T-helper 9 cell (primary cell): Measurements from ENCODE around the gene NCKAP5.

Experiments used
- DNase-seq: peaks from one replicate; pipeline ENCODE4 v3.0.0-alpha.2; 2020

NCKAP5 gene

DNA sequence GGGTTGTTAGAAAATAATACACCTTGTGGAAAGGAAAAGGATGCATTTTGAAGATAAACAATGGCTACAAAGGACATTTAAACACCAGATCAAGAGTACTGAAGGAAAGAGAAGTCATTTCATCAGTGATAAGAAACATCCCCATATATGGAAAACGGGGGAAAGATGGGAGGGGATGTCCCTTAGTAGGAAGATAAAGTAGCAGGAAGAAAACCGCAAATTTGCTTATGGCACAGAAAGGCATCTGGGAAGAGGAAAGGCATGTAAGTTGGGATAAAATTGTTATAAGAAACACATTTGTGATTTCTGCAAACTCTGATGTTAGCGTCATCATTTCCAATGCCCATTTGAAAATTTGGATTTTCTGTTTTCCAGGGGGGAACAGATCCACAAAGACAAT, 887.7 kb downstream of the NCKAP5 start:
- DNase-seq, result no peak

DNA sequence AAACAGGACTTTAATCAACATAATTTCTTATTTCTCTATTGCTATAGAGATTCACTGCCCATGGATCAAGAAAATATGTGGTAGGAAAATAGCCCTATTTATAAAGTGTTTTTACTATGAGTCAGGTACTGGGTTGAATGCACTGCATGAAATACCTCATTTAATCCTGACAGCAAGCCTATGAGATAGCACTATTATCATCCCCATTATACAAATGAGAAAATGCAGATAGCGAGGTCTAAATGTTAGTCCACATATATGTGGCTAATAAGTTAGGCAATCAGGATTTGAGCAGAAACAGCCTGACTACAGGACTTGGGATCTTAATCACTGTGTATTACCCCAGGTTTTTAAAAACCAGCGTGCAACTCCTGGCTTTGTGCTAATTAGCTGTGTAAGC, 889.8 kb downstream of the NCKAP5 start:
- DNase-seq, result no peak

DNA sequence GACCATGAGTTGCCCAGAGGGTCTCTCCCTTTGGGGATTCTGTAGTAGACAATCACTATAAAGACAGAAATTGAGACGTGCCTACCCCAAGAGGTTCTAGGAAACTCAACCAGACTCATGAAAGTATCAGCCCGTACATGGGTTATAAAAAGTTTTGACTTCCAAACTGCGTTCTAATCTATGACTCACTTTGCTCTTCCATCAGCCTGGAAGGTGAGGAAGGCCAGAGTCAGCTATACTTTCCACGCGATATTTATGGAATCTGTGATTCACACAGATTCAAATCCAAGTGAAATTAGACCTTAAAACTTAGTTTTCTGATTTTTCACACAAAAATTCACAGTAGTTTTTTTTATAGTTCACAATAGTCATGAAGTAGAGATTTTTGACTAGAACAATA, 890.6 kb downstream of the NCKAP5 start:
- DNase-seq, result no peak

DNA sequence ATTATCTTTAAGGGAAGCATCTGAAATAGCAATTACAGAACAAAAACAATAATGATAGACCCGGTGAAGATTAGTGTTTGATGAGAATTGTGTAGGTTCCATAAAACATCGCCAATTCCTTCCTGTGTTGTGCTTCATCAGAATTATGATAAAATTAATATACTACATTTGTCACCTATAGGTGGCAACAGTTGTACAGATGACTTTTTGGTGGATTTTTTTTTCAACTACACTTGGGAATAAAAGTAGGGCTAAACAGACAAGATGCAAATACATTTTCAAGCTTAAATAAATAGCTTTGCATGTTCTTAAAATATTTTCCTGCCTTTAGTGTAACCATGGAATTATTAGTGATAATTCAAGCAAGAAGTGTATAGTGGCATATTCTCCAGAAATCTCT, 891.3 kb downstream of the NCKAP5 start:
- no peak for DNase-seq

DNA sequence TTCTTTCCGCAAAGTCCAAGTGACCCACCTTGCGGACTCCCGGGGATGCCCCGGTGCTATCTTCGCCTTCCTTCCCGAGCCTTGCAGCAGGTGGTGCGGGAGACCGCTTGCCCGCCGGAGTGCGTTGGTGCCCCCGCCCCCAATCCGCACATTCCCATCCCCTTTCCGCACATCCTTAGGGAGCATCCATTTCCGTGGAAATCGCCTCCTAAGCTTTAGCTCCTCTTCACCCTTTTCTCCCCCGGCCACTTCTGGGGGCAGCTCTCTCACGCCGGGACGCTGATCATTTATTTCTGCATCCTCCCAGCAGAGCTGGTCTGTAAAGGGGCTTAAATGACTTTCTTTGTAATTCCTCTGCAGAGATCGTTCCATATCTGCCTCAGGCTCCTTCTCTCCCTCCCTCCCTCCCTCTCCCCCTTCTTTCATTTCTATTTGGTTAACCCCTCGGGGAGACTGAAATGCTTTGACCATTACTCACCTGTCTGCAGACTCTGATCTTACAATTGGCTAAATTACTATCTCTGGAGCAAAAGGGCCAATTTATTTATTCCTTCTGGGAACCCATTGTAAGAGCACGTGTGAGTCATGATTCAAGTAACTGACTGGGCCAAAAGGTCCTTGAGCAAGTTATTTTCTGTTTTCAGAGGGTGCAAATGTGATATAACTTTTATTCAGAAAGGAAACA, 897.0 kb downstream of the NCKAP5 start:
- no peak for DNase-seq

DNA sequence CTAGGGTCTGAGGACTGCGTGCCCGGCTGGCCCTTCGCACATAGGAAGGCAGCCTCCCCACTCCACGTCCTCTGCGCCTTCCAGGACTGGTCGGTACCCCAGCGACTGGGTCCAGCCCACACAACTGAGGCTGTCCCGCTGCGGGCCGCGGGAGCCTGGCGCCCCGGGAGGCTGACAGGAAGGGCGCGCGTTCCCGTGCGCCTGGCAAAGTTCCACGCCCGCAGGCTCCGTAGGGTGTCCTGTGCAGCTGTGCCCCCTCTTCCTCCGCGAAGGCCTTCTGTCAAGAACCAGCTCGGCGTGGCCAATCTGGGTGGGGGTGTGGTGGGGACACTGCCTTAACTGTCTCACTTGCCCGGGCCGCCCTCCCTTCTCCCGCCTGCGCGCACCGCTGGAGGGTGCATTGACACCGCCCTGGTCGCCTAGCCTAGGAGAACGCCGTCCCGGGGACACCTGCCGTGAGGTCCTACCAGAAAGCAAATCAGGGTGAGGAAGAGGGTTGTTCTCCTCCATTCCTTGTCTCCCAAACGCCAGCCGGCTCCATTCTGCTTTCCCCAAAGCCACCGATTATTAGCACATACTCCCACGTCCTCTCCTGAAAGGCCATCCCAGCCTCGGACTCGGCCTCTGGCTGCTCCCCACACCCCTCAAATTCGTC, 897.6 kb downstream of the NCKAP5 start:
- DNase-seq, result no peak

DNA sequence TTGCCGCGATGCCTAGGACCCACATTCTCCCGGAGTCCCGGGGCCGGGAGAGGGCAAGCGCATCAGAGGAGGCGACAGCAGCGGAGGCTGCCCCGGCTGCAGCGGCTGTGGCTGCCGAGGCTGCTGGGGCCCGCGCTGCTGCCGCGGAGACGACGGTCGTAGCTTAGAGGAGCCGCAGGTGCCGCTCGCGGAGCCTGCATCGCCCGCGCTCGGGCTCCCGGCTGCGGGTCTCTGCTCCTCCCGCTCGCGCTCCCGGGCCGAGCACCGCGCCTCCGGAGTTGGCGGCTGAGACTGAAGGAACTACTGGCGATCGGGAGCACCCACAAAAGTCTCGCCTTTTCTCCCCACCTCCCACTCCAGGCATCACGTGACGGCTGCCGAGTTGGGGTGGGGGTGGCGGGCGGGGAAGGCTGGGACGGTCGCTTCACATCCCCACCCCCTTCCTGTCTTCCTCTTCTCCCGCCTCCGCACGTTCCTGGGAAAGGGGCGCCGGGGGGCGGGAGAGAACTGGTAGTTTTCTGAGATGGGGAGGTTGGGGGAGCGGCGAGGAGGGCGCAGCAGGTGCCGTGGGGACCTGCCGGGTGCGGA, 898.3 kb downstream of the NCKAP5 start, which contains the start of gene LYPD1:
LYPD1 (minus strand) TSS at position 298 of the 588 bp plus-strand sequence; CDS start at position 25, 273 bp downstream.
- DNase-seq, result no peak

DNA sequence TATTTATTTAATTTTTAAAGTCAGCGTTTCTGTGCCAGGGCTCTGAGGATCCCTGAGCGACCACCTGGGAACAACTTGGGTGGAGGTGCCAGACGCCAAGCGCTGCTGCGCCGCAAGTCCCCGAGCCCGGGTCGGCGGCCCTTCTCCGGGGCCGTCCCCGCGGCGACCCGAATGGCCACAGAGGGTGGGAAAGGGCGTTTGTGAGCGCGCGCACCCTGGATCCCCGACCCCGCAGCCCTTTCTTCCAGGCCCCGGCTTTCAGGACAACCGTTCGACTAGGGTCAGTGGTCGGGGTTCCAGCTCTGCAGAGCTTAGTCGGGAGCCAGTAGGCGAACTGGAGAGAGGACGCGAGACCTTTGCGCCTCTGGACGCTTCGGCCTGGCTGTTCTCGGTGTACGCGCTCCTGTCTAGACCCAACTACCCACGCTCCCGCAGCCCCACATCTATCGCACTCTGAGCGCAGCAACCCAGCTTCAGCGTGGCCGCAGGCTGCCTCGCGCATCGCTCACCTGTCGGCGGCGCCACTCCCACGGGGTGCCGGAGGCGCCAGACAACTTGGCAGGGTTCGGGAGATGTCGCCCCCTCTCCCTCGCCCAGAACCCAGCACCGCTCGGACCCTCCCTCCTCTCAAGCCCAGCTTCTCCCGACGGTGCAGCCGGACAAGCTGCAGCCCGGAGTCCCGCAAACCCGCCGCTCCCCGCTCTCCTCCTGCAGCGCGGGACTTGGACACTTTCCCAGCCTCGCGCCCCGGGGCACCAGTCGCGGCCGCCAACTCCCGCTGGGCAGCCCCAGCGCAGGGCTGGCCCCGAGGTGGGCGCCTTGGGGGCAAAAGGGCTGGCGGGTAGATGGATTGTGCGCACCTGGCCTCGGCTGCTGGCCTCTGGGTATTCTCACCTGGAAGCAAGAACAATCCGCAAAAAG, 899.0 kb downstream of the NCKAP5 start:
- DNase-seq, result no peak

DNA sequence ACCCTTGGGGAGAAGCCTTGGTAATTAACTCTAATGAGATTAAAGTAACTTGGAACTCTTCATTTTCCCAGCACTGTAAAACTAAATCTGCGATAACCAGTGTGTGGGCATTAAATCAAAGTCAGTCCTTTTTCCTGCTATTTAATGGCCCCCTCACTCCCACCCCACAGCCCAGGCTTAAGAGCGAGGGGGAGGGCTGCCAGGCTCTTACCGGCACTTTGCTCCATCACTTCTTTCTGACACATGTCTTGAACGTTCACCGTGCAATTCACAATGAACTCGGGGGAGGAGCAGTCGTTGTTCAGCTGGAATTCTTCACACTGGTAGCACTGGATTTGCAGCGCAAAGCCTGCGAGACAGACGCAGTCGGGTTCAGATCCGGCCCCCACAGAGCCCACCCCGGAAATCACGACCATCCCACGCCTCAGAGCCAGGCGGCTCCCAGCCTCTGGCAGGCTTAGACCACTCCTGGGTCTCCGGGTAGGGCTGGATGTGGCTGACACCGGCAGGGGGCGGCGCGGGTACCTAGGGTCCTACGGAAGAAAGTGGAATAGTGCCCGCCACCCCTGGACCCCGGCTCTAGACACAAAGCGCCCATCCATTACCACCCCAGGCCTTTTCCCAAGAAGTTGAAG, 900.0 kb downstream of the NCKAP5 start:
- no peak for DNase-seq

DNA sequence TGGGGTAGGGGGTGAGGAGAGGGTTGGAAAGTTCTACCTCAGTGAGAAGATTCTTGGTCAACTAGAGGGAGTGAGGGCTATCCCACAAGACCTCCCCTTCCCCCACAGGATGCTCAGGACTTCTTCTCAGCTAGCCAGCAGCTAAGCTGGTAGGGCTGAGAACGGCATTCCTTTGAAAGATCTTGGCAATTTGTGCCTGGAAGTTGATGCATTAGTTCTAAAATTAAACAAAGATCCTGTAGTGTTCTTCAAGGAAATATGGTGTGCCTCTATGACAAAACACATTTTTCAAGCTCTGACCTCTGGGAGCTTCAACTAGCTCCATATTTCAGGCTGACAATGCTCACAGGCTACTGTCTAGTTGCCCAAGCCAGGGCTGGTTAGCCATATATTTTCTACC, 900.6 kb downstream of the NCKAP5 start:
- no peak for DNase-seq

DNA sequence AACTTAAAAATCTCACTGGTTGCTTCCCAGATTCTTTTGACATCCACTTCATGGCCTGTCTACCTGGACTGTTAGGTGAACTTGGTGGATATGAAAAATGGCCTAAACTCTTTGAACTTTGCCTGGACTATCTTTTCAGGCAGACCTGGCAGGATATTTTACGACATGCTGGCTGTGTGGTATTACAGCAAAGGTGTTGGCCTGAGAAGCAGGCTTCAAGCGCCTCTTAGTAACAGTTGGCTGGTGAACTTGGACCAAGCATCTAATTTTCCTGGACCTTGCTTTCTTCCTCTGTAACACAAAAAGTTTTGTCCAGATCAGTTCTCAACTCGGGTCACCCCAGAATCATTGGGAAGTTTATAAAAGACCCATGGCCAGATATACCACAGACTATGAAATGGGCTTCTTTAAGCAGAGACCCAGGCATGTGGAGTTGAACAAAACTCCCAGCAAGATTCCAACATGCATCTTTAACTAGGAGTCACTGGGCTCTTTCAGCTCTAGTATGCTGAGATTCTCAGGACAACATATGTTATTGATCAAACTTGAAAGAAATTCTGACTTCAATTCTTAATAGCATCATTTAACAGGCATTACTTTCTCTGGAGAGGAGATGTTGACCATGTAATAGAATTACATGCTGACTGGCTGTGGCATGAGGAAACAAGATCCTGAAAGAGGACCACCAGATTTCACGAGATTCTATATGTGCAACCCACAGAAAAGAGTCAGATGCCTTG, 902.7 kb downstream of the NCKAP5 start:
- no peak for DNase-seq

DNA sequence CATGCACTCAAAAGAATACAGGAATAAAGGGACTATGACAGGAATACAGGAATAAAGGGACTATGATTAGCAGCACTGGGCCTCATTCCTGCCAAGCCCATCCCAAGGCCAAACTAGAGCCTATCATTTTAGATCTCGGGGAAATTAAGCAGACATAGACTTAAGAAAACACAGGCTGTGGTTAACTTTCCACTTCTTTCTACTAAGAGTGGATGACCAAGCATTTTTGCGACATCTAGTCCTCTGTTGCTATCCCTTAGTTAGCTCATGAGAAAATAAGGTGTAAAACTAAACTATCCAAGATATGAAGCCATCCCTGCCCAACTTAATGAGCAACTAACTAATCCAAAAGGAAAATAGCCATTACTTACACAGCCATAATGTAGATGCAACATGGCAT, 904.2 kb downstream of the NCKAP5 start:
- DNase-seq, result no peak

DNA sequence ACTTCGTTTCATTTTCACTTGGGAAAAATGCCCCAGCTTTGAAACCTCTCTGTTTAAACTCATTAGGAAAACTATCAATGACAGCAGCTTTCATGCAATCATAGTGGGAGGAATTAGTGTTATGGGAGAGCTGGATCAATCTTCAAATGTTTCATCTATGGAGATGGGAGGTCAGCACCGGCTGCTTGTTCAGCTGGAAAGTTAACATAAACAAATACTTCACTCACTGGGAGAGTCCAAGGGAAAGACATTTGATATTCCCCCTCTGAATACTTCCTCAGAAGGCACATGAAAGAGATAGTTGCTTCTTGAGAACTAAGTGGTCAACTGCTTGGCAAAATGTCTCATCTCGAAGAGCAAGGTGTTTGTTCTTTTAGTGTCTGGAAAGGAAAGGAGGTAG, 905.5 kb downstream of the NCKAP5 start:
- DNase-seq, result no peak

DNA sequence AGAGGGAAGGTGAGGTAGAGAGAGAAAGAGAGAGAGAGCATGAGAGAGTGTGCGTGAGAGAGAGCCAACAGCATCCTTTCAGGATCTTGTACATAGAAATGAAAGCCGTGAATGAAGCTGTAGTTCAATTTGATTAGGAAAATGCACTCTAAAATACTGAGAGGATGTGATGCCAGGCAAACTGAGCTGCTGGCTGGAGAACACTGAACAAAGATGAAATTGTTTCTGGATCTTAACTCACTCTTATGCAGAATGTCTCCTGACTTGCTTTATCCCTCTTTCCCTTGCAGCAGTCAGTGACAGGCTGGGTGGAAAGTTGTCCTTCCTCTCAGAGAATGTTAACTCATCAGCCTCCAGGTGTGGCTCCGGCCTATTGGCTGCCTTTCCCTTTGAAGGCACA, 908.9 kb downstream of the NCKAP5 start:
- no peak for DNase-seq

DNA sequence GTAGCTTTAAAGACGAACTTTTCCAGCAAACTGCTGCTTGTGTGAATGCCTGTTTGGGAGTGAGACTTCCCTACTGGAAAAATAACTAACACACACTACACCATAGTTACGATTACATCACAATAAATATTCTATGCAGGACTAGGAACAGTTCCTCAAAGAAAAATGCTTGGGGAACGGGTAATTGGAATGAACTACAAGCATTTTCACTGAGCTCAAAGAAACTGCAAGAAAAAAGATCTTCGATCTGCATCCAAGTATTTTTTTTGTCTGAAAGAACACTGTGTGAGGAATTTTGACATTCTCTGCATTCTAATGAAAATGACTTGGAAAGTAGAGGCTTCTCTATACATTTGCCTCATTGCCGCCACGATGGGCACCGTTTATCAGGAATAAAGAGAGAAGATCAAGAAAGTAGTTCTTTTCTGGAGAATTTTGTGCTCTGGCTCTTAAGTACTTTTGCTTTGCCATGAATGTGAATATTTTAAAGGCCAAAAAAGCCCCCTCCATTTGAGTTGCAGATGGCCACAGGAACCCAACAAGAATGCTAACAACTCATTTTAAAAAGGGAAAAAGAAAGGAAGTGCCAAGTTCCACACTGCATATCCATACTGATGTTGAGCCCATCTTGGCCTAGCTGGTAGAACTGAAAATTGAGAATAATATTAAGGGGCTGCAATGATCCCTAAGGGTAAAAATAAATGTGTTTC, 911.8 kb downstream of the NCKAP5 start:
- DNase-seq, result no peak

DNA sequence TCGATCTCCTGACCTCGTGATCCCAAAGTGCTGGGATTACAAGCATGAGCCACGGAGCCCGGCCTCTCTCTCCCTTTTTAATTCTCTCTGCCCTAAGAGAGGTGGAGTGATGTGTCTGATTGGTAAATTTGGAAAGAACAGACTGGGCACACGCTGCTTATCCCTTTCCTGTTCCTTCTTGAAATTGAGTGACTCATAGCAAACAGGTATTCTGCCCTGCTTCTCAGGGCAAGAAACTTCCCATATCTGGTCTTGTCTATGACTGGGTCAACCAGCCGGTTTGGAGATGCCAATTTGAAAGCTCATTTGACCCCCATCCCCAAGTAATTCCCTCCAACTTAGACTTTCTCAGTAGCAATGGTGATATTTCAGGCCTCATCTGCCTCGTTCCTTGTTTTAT, 913.3 kb downstream of the NCKAP5 start:
- no peak for DNase-seq

DNA sequence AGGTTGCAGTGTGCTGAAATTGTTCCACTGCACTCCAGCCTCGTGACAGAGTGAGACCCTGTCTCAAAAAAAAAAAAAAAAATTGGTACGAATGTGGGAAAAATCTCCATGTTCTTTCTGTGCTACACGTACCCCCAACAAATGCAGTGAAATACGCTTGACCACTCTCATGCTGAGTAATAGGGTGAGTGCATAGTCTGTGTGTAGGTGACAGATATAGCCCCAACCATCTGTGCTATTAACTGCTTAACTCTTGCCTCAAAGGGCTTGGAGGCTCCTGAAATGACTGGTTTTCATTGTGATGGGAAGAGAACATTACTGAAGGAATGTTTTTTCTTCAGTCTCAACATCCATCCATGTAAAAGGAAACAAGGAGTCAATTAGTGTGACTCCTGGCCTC, 913.9 kb downstream of the NCKAP5 start:
- no peak for DNase-seq

DNA sequence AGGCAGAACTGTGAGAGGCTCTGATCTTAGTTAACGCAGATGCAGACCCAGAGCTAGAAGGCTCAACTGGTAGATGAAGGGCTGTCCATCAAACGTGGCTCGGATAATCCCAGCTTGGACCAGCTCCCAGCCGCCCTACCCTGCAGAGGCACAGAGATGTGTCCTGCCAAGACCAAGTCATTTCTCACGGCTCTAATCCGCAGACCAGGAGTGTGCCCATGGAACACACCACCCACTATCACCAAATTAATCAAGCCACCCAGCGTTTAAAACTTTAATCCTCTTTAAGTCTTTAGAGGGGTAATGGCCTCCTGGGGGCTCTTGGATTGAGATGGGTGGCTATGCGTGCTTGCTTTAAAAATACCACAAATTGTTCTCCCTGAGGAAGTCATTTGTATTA, 915.8 kb downstream of the NCKAP5 start:
- no peak for DNase-seq

DNA sequence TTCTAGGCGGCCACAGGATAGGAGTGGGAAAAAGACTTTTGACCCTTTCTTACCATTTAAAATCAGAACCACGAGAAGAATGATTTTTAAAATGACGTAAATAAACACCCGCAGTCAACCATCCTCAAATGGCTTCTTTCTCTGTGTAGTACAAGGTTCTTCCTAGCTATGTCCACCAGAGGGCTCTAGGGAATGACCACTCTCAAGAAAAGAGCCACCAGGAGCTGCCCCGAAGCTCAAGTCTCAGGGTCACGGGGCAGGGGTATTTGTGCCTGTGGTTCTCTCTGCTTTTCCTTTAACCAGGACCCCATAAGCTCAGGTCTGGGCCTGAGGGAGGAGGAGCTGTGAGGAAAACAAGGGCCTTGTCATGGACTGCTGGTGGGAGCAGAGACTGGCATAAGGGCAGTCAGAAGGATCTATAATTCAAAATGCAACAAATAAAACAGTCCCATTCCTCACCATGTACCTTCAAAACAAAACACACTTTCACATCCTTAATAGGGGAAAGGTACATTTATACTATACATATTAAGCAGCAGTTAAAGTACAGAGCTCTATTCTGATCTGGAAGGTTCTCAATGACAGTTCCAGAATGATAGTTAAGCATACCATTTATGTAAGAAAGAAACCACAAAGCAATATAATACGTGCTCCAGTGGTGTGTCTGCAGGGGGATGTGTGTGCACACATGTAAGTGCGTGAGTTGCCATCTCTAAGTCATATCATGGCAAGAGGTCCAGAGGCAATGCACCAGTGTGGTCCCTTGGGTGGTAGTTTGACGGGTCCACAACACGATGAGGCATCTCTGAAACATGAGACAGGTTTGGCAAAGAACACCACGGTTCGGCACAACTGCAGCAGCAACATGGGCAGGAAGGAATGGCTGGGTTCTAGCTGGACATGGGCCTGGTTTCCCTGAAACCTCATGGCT, 916.9 kb downstream of the NCKAP5 start:
- no peak for DNase-seq

DNA sequence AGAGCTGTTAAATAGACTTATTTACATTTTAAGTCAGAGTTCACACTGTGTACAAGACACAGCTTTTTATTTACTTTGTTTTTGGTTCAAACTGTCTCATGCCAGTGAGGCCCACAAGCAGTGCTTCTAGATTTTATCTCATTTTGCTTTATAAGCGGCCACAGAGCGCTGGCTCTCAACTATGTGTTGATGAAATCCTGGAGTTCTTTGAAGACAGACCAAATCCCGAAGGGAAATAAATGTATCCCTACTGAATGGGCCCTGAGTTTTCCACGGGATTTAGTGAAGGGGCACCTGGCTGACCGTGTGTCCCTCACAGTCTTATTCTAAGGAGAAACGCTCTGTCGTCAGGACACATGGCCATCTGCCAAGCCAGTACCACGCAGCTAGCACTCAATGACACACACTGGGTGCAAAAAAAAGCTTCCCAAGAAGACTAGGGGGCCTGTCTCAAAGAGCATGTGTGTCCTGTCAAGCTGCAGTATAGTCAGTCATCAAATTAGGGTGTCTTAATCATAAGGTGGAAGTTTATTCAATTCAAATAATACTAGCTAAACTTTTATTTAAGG, 921.6 kb downstream of the NCKAP5 start:
- no peak for DNase-seq
